Kidney (tissue), 14 donors: ENCODE measurements around the gene WDR41. TPM values are rescaled to one million over a fixed set of nuclear protein-coding genes. Genes with fewer than 3 reads are reported as not detected.
"Not testable (repeated sequence)": the region's sequence is repeated elsewhere in the genome, so short reads cannot be mapped to it uniquely, and the experiment has no call there.

ENCODE experiments used
- DNase-seq, 5 donors: peaks; one replicate each; pipeline ENCODE4 v3.0.0-alpha.2; 2013 to 2020
- FAIRE-seq: peaks from 2 replicates; lab custom pipeline; 2012; peaks lifted over from hg19 to GRCh38; lab: Jason Lieb, UNC
- H3K27ac ChIP-seq, 2 donors: one replicate each; pipeline ENCODE4 v1.7.0; 2013; ENCODE audit warnings: low read depth in 2 of 2, low read length in 2 of 2, inconsistent platforms in 1 of 2
- H3K27me3 ChIP-seq: one replicate; pipeline ENCODE4 v1.7.1; 2013; ENCODE audit warnings: low read length, inconsistent platforms; ENCODE audit not compliant: control insufficient read depth, insufficient read depth
- H3K36me3 ChIP-seq, 3 donors: one replicate each; pipeline versions ENCODE4 v1.7.0 to v1.7.1; 2013; ENCODE audit warnings: low read length in 3 of 3, control low read depth in 1 of 3, inconsistent platforms in 1 of 3; ENCODE audit not compliant: insufficient read depth in 3 of 3, control insufficient read depth in 2 of 3
- H3K4me1 ChIP-seq, 3 donors: one replicate each; pipeline versions ENCODE4 v1.7.0 to v1.7.1; 2013; ENCODE audit warnings: low read length in 3 of 3, inconsistent platforms in 1 of 3, low read depth in 1 of 3; ENCODE audit not compliant: control insufficient read depth in 2 of 3, insufficient read depth in 2 of 3
- H3K4me3 ChIP-seq, 3 donors: one replicate each; pipeline versions ENCODE4 v1.7.0 to v1.8.1; 2013; ENCODE audit warnings: low read length in 3 of 3, control low read depth in 1 of 3, inconsistent platforms in 1 of 3
- H3K9ac ChIP-seq, 3 donors: one replicate each; pipeline versions ENCODE4 v1.7.0 to v1.7.1; 2013; ENCODE audit warnings: low read length in 3 of 3, control low read depth in 1 of 3, inconsistent platforms in 1 of 3
- H3K9me3 ChIP-seq, 3 donors: one replicate each; pipeline versions ENCODE4 v1.7.0 to v1.7.1; 2013; ENCODE audit warnings: low read length in 3 of 3, control low read depth in 1 of 3, inconsistent platforms in 1 of 3; ENCODE audit not compliant: control insufficient read depth in 2 of 3, insufficient read depth in 1 of 3
- CTCF ChIP-seq: IDR thresholded peaks from 3 replicates; pipeline ENCODE4 v1.5.1; 2012; ENCODE audit warnings: mild to moderate bottlenecking, moderate library complexity, borderline replicate concordance; ENCODE audit not compliant: insufficient read depth; ENCODE audit errors: extremely low read depth
- intact Hi-C: fragments of 100-400 bp; cut with DNase I; formaldehyde crosslinking; loops from one replicate; pipeline ENCODE4 v1.11.1; 2022
- polyA plus RNA-seq: library from polyadenylated mRNA; stranded (reverse); fragments of 350-450 nt; fragmentation: Illumina TruSeq; extraction: RNeasy Lipid Tissue Mini Kit (QIAGEN cat#74804); gene quantifications from one replicate; pipeline ENCODE4 v1.2.3, GENCODE V29; 2014; ENCODE audit warnings: low read depth, low replicate concordance; ENCODE audit not compliant: insufficient read depth
- total RNA-seq: library from RNA; stranded (reverse); fragmentation: NEBNext Ultra II Directional; extraction: Animal tissue kit (Norgen Biotek cat#: 25700); gene quantifications from one replicate; pipeline ENCODE4 v1.2.1, GENCODE V29; 2021
- donor health status: control.
- donor health status: control.
- donor health status: control.
- donor health status: control.
- donor health status: control.
- donor health status: DM: yes; HTN: yes; CAD: no.
- donor health status: Normal renal cell carcinoma (clear cell type).

WDR41 gene
- total and polyA plus RNA-seq, 2 donors from 2014 or later, result 16.0 to 45.2 TPM

GRCh38 chr5:77391240-77391765, 100.8 kb downstream of the WDR41 start:
- intact Hi-C loops, result no loop called here
- Histone ChIP-seq H3K27ac (no peak overlapping the region), H3K4me3 (no peak overlapping the region), H3K36me3 (no peaks in the 10 kb centered on the region), H3K9me3 (no peaks in the 10 kb centered on the region), H3K4me1 (peaks cover 0 to 5% (median 0%) of the 10 kb centered on the region in 3 donors), H3K27me3 (no peaks in the 10 kb centered on the region), H3K9ac (no peak overlapping the region)
- no peak for DNase-seq
- TF ChIP-seq CTCF, result no peak
- no peak for FAIRE-seq

GRCh38 chr5:77390795-77391194, 101.3 kb downstream of the WDR41 start:
- FAIRE-seq (no peak), DNase-seq (no peak)
- no peaks in the 10 kb centered on the region for H3K36me3 ChIP-seq
- H3K9ac ChIP-seq, result no peak overlapping the region
- no peaks in the 10 kb centered on the region for H3K9me3 ChIP-seq
- H3K4me3 ChIP-seq, result no peak overlapping the region
- no peaks in the 10 kb centered on the region for H3K27me3 ChIP-seq
- TF ChIP-seq CTCF, result no peak
- peaks cover 0 to 5% (median 0%) of the 10 kb centered on the region in 3 donors for H3K4me1 ChIP-seq
- H3K27ac ChIP-seq, result no peak overlapping the region
- intact Hi-C loops, result no loop called here

- DNase-seq, result no peak
- Histone ChIP-seq H3K9me3 (no peaks in the 10 kb centered on the region), H3K36me3 (no peaks in the 10 kb centered on the region), H3K4me3 (no peak overlapping the region), H3K27me3 (no peaks in the 10 kb centered on the region), H3K4me1 (peaks cover 0 to 5% (median 0%) of the 10 kb centered on the region in 3 donors), H3K9ac (no peak overlapping the region), H3K27ac (no peak overlapping the region)
- FAIRE-seq, result no peak
- TF ChIP-seq CTCF, result no peak
- intact Hi-C loops, result no loop called here
Measured at GRCh38 chr5:77390221-77390620, 101.9 kb downstream of the WDR41 start.

GRCh38 chr5:77389746-77390145, 102.4 kb downstream of the WDR41 start:
- H3K9me3 ChIP-seq, result no peaks in the 10 kb centered on the region
- intact Hi-C loops, result no loop called here
- no peak for FAIRE-seq
- H3K27ac ChIP-seq, result no peak overlapping the region
- H3K27me3 ChIP-seq, result no peaks in the 10 kb centered on the region
- H3K4me1 ChIP-seq, result peaks cover 0 to 5% (median 0%) of the 10 kb centered on the region in 3 donors
- no peak for TF ChIP-seq CTCF
- no peak overlapping the region for H3K4me3 ChIP-seq
- no peak overlapping the region for H3K9ac ChIP-seq
- no peak for DNase-seq
- H3K36me3 ChIP-seq, result no peaks in the 10 kb centered on the region

- H3K4me3 ChIP-seq, H3K27ac ChIP-seq, H3K9ac ChIP-seq, H3K4me1 ChIP-seq, intact Hi-C loops, FAIRE-seq, H3K36me3 ChIP-seq, DNase-seq, H3K27me3 ChIP-seq, H3K9me3 ChIP-seq: not testable (repeated sequence)
Measured at GRCh38 chr5:77386340-77386739, 105.8 kb downstream of the WDR41 start.
